Fibroblast of villous mesenchyme (primary cell): ENCODE results near the gene RPIA. TPM values are rescaled to one million over a fixed set of nuclear protein-coding genes. Genes with fewer than 3 reads are reported as not detected.

Experiments used
- DNase-seq: peaks from one replicate; pipeline ENCODE4 v3.0.0-alpha.2; 2010; ENCODE audit warnings: low read depth
- H3K4me3 ChIP-seq: 2 replicates; pipeline ENCODE4 v1.5.1; 2011; ENCODE audit warnings: low read depth, mild to moderate bottlenecking, low read length
- CTCF ChIP-seq: IDR thresholded peaks from 2 replicates; pipeline ENCODE4 v1.5.1; 2012; ENCODE audit warnings: low read depth, mild to moderate bottlenecking, low read length; ENCODE audit not compliant: insufficient read depth
- total RNA-seq: library from RNA; depleted of rRNA; stranded (reverse); fragments of >200 nt; gene quantifications from 2 replicates; pipeline ENCODE4 v1.2.3, GENCODE V29; 2012

Gene RPIA
- total RNA-seq, 1 donor, result 9.5 TPM

DNA sequence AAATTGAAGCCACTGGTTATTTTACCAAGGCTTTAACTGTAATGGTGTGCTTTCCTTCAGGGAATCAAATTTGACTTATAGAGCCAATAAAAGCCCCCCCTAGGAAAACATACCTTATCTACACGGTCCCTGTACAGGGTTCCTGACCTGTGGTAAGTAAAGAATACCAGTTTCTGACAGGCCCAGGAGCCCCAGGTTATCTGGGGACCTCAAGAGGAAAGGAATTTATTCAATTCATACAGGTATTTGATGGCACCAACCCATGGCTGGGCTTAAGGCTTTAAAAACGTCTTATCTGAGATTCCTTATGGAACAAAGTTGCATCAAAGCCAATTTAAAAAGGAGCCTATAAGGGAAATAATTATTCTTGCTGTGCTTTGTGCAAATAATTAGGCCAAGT, 7.0 kb upstream of the RPIA start:
- no peak for TF ChIP-seq CTCF

DNA sequence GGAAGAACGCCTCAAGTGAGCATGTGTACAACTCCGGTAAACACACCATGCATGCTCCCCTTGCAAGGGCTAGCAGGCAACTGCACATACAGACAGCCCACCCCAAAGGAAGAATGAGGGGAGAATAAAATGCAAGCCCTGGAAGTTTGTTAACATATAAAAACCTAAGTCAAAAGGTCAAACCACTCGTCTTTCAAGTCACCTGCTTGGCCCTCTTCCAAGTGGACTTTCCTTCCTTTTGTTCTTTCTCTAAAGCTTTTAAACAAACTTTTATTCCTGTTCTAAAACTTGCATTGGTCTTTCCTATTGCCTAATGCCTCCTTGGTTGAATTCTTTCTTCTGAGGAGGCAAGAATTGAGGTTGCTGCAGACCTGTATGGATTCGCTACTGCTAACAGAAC, 5.2 kb upstream of the RPIA start:
- no peak overlapping the region for H3K4me3 ChIP-seq
- no peak for DNase-seq
- TF ChIP-seq CTCF, result no peak

More for the DNA sequence above, 7.0 kb upstream of the RPIA start:
- DNase-seq, result no peak
- no peak overlapping the region for H3K4me3 ChIP-seq

DNA sequence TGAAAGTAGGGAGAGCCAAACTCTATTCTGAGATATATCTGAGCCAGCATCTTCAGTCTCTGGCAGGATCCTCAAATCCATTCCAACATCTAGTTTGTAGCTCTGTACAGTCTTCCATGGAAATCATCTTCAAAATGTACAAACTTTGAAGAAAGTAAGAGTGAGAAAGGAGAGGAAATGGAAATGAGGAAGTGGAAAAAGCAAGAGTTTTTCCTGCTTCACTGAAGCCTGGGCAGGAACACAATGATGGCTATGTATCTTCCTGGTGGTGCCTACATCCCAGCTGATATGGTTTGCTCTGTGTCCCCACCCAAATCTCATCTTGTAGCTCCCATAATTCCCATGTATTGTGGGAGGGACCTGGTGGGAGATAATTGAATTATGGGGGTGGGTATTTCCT, 4.1 kb upstream of the RPIA start:
- TF ChIP-seq CTCF, result no peak
- DNase-seq, result no peak
- no peak overlapping the region for H3K4me3 ChIP-seq

- DNase-seq, result no peak
- no peak for TF ChIP-seq CTCF
- H3K4me3 ChIP-seq, result peak overlapping the region; percentile 70
Measured at GRCh38 chr2:88690591-88691338, 708 bp upstream of the RPIA start.

DNA sequence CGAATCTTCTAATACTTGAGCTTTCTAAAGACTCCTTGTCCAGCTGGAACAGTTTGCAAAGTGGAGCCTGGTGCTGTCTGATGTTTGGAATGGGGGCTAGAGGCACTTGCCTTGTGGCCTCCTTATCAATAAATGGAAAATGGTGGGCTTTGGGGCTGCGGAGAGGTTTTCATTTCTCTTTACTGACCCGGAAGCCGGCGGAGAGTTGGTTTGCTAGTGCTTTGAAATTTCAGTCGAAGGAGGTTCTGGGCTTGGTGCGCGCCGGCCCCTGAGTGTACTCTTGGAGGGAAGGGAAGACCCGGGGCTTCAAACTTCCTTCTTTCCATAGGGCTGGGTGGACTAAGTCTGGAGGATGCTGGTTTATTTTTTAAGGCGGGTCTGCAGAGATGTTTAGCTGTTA, 714 bp downstream of the RPIA start:
- TF ChIP-seq CTCF, result no peak
- peak; percentile 23 for DNase-seq

DNA sequence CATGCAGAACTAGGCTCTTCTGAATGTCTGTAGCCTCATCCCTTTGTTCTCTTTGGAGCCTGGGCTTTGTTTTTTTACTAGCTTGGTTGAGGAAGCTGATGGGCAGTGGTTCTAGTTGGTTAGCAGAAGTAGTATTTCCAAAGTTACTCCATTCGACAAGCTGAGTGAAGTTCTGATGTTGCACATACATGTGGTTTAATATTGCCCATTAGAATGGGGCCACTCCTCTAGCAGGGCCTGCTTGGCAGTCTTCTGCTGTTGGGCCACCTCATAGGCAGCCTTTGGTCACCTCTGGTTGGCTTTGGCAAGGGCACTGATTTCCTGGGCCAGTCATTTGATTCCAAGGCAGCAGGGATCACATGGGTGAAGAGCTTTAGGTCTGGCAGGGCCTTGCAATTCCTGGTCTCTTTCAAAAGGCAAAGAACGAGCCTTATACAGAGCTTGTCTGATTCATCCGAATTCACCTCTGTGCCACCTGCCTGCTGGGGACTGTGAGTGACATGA, 2.5 kb downstream of the RPIA start:
- H3K4me3 ChIP-seq, result no peak overlapping the region
- TF ChIP-seq CTCF, result no peak
- no peak for DNase-seq

More for the DNA sequence above, 714 bp downstream of the RPIA start:
- H3K4me3 ChIP-seq, result peak overlapping the region; percentile 70
